Measurements from ENCODE around the gene ATP9B.

The ATP9B gene

GRCh38 chr18:79275992-79276391 is 206.8 kb downstream of the ATP9B start (continued):
- TF ChIP-seq ZNF449 (tag by site-specific recombination; IDR thresholded peaks at IDR 0.05) (no peak), ZNF585B (tag by site-specific recombination; IDR thresholded peaks at IDR 0.05) (no peak), WT1 (tag by site-specific recombination; IDR thresholded peaks at IDR 0.05) (no peak), ZNF558 (tag by site-specific recombination; IDR thresholded peaks at IDR 0.05) (no peak), KLF9 (tag by site-specific recombination; IDR thresholded peaks at IDR 0.05; ENCODE audit: low read depth) (no peak), ZFHX2 (tag by site-specific recombination; conservative IDR thresholded peaks at IDR 0.05) (no peak), ZBTB6 (tag by site-specific recombination; IDR thresholded peaks at IDR 0.05) (no peak), ZNF473 (tag by site-specific recombination; IDR thresholded peaks at IDR 0.05) (no peak)

GRCh38 chr18:79278896-79279295 is 209.7 kb downstream of the ATP9B start:
- Histone ChIP-seq H3K27ac (ENCODE audit: extremely low read depth, low read depth, low read length) (no peak overlapping the region), H3K4me1 (ENCODE audit: control insufficient read depth, insufficient read depth, low read length) (no peaks in the 10 kb centered on the region), H3K4me3 (ENCODE audit: low read depth, low read length) (no peak overlapping the region), H3K9me3 (ENCODE audit: control insufficient read depth, insufficient read depth, low read depth, low read length) (no peaks in the 10 kb centered on the region), H3K36me3 (ENCODE audit: control insufficient read depth in 2 of 2, insufficient read depth in 1 of 2, low read length in 2 of 2) (no peaks in the 10 kb centered on the region; a peak in 1 of 3 replicates)
- POLR2A ChIA-PET: no interaction called here
- TF ChIP-seq ZNF394 (tag by site-specific recombination; IDR thresholded peaks at IDR 0.05; ENCODE audit: borderline replicate concordance) (no peak), ZNF677 (tag by site-specific recombination; IDR thresholded peaks at IDR 0.05) (no peak), HIC1 (tag by site-specific recombination; IDR thresholded peaks at IDR 0.05) (no peak), ZNF2 (tag by site-specific recombination; IDR thresholded peaks at IDR 0.05) (no peak), BCL6B (tag by site-specific recombination; IDR thresholded peaks at IDR 0.05) (no peak)
- CTCF ChIA-PET: no interaction called here

- H3K27ac ChIP-seq (ENCODE audit: extremely low read depth, low read depth, low read length): no peak overlapping the region
- H3K36me3 ChIP-seq (ENCODE audit: control insufficient read depth in 2 of 2, insufficient read depth in 1 of 2, low read length in 2 of 2): no peaks in the 10 kb centered on the region; a peak in 1 of 3 replicates
- ChIA-PET POLR2A (no interaction called here), CTCF (interaction anchor here (0.7 kb wide), 1 partner anchor 47 kb away, joined by 3 read pairs; no protein-coding TSS in a partner anchor)
- H3K9me3 ChIP-seq (ENCODE audit: control insufficient read depth, insufficient read depth, low read depth, low read length): no peaks in the 10 kb centered on the region
- no peaks in the 10 kb centered on the region for H3K4me1 ChIP-seq (ENCODE audit: control insufficient read depth, insufficient read depth, low read length)
- H3K4me3 ChIP-seq (ENCODE audit: low read depth, low read length): no peak overlapping the region
- no peak for TF ChIP-seq ZNF596 (tag by site-specific recombination; IDR thresholded peaks at IDR 0.05)
- TF ChIP-seq ZNF394 (tag by site-specific recombination; IDR thresholded peaks at IDR 0.05; ENCODE audit: borderline replicate concordance): no peak
- TF ChIP-seq MYNN (tag by site-specific recombination; IDR thresholded peaks at IDR 0.05; ENCODE audit: borderline replicate concordance): no peak
- TF ChIP-seq ZNF624 (tag by site-specific recombination; IDR thresholded peaks at IDR 0.05): no peak
- no peak for TF ChIP-seq ZNF214 (tag by site-specific recombination; IDR thresholded peaks at IDR 0.05; ENCODE audit: borderline replicate concordance)
- no peak for TF ChIP-seq ZNF837 (tag by site-specific recombination; IDR thresholded peaks at IDR 0.05)
- no peak for TF ChIP-seq ZNF544 (tag by site-specific recombination; IDR thresholded peaks at IDR 0.05)
- no peak for TF ChIP-seq ZBTB8A (tag by site-specific recombination; IDR thresholded peaks at IDR 0.05)
- TF ChIP-seq ZNF416 (tag by site-specific recombination; IDR thresholded peaks at IDR 0.05): no peak
- no peak for TF ChIP-seq ZNF707 (tag by site-specific recombination; IDR thresholded peaks at IDR 0.05)
- TF ChIP-seq ZNF639 (tag by site-specific recombination; IDR thresholded peaks at IDR 0.05): no peak
- TF ChIP-seq ZNF155 (tag by site-specific recombination; IDR thresholded peaks at IDR 0.05): no peak
- no peak for TF ChIP-seq SALL2 (tag by site-specific recombination; IDR thresholded peaks at IDR 0.05; ENCODE audit: borderline replicate concordance)
- TF ChIP-seq ZFP41 (tag by site-specific recombination; IDR thresholded peaks at IDR 0.05; ENCODE audit: borderline replicate concordance): no peak
Measured at GRCh38 chr18:79283131-79283810, 214.1 kb downstream of the ATP9B start.

All from HEK293 (cell line).